ENCODE results near the gene PICALM.
"Not testable (repeated sequence)": the region's sequence is repeated elsewhere in the genome, so short reads cannot be mapped to it uniquely, and the experiment has no call there.

The PICALM gene

DNA sequence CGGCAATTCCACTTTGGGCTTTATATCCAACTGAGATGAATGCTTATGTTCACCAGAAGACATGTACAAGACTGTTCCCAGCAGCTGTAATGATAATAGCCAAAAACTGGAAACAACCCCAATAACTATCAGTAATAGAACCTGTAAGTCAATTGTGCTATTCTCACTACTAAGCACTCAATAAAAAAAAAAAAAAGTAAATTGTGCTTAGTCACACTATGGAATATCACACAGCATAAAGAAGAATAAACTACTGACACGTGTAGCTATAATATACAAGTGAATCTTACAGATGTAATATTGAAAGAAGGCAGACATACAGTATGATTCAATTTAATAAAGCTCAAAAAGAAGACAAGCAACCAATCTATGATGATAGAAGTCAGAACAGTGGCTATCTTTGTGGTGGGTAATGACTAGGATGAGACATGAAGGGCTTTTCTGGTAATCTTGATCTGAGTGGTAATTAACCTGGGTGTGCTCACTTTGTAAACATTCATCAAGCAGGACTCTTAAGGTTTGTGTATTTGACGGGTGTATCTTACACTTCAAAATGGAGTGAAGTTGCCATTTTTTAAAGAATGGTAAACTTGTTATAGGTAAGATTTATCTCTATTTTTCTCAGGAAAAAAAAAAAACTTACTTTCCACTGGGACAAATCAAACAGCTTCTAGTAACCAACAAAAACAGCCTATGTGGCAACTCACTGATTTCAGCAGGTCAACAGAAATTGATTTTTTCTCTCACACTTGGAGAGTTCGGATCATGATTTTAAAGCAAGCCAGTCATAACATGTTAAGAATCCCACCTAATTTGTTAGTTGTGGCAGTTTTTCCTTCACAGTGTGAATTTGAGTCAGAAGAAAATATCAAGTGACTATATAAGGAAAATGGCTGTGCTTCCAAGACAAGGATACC, 129.5 kb downstream of the PICALM start:
- ChIA-PET CTCF (interaction anchor here (2.3 kb wide), 1 partner anchor 25 kb away, joined by 6 read pairs; no protein-coding TSS in a partner anchor), POLR2A (no interaction called here)
- TF ChIP-seq, protein P1, sequence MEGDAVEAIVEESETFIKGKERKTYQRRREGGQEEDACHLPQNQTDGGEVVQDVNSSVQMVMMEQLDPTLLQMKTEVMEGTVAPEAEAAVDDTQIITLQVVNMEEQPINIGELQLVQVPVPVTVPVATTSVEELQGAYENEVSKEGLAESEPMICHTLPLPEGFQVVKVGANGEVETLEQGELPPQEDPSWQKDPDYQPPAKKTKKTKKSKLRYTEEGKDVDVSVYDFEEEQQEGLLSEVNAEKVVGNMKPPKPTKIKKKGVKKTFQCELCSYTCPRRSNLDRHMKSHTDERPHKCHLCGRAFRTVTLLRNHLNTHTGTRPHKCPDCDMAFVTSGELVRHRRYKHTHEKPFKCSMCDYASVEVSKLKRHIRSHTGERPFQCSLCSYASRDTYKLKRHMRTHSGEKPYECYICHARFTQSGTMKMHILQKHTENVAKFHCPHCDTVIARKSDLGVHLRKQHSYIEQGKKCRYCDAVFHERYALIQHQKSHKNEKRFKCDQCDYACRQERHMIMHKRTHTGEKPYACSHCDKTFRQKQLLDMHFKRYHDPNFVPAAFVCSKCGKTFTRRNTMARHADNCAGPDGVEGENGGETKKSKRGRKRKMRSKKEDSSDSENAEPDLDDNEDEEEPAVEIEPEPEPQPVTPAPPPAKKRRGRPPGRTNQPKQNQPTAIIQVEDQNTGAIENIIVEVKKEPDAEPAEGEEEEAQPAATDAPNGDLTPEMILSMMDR (IDR thresholded peaks at IDR 0.05; ENCODE audit: control extremely low read depth, extremely low read depth, low read depth, missing control alignments): no peak
- DNase-seq (ENCODE audit: extremely low spot score): no peak

DNA sequence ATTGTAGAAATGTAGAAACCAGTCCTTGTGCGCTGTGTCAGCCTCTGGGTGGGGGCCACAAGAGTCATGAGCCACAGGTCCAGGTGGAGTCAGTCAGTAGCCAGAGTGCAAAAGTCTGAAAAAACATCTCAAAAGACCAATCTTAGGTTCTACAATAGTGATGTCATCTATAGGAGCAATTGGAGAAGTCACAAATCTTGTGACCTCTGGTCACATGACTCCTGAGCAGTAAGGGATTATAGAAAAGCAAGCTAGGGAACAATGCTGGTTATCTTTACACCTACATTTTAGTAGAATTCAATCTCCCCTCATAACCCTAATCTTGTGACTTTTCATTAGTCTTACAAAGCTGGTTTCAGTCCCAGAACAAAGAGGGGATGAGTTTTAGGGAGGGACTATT, 131.0 kb downstream of the PICALM start:
- ChIA-PET POLR2A (no interaction called here), CTCF (interaction anchor here (2.3 kb wide), 1 partner anchor 26 kb away, joined by 6 read pairs; no protein-coding TSS in a partner anchor)
- TF ChIP-seq, protein P1 (IDR thresholded peaks at IDR 0.05; ENCODE audit: control extremely low read depth, extremely low read depth, low read depth, missing control alignments): no peak
- no peak for DNase-seq (ENCODE audit: extremely low spot score)

DNA sequence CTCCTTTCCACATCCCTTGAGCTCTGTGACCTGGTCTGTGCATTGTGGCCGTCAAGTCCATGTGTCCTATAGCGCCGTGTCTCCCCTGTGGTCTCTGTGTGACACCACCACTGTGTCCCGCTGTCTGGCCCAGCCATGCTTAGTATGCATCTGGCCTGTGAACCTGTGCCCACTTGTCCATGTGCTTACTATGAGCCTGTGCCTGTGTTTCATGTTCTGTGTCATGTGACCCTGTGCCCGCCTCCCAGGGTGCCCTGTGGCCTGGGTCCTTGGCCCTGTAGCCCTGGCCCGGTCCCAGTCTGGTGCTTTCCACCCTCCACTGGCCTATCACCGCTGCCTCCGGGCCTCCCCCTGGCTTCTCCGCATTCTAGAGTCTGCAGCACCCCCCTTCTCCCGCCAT, 133.1 kb downstream of the PICALM start:
- CTCF ChIA-PET: no interaction called here
- TF ChIP-seq, protein P1 (IDR thresholded peaks at IDR 0.05; ENCODE audit: control extremely low read depth, extremely low read depth, low read depth, missing control alignments): no peak
- POLR2A ChIA-PET: no interaction called here
- DNase-seq (ENCODE audit: extremely low spot score): no peak

DNA sequence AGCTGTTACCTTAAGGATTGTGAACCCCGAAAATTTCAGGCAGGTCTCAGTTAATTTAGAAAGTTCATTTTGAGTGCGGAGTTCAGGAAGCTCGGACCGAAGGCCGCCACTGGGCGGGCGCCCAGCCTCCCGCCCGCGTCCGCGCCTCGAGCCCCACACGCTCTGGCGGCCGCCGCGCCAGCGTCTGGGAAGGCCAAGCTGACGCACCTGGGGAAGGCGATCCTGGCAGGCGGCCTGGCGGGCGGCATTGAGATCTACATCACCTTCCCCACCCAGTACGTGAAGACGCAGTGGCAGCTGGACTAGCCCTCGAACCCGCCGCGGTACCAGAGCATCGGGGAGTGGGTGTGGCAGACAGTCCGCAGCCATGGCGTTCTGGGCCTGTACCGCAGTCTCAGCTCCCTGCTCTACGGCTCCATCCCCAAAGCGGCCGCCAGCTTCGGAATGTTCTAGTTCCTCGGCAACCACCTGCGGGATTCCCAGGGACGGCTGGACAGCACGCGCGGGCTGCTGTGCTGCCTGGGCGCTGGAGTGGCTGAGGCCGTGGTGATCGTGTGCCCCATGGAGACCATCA, 134.2 kb downstream of the PICALM start:
- ChIA-PET POLR2A (no interaction called here), CTCF (no interaction called here)
- TF ChIP-seq, protein P1 (IDR thresholded peaks at IDR 0.05; ENCODE audit: control extremely low read depth, extremely low read depth, low read depth, missing control alignments): no peak
- no peak for DNase-seq (ENCODE audit: extremely low spot score)

DNA sequence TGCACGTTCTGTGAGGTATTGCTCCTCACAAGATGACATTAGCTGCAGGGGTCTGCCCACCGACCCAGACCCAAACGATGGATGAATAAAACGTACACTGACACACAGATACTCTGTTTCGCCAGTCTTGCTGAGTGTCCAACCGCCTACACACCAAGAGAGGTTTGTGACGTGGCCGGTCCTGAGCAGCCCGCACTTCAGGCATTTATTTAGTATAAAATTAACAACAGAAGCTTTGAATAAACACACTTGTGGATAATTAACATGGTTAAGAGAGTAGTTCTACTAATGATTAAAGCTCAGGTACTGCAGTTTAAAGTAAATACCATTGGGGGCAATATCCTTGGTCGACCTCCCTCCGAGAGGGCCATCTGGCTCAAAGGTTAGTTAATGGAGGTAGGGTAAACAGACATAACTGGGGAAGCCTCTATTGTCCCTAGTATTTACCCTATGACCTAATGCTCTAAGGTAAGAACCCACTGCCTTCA, 138.0 kb downstream of the PICALM start:
- ChIA-PET CTCF (no interaction called here), POLR2A (no interaction called here)
- TF ChIP-seq, protein P1 (IDR thresholded peaks at IDR 0.05; ENCODE audit: control extremely low read depth, extremely low read depth, low read depth, missing control alignments): no peak
- DNase-seq (ENCODE audit: extremely low spot score): no peak

DNA sequence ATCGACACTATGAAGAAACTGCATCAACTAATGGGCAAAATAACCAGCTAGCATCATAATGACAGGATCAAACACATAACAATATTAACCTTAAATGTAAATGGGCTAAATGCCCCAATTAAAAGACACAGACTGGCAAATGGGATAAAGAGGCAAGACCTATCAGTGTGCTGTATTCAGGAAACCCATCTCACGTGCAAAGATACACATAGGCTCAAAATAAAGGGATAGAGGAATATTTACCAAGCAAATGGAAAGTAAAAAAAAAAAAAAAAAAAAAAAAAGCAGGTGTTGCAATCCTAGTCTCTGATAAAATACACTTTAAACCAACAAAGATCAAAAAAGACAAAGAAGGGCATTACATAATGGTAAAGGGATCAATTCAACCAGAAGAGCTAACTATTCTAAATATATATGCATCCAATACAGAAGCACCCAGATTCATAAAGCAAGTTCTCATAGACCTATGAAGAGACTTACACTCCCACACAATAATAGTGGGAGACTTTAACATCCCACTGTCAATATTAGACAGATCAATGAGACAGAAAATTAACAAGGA, 142.2 kb downstream of the PICALM start:
- DNase-seq (ENCODE audit: extremely low spot score); POLR2A ChIA-PET: not testable (repeated sequence)
- CTCF ChIA-PET: interaction anchor here (0.9 kb wide), 1 partner anchor 19 kb away, joined by 4 read pairs; no protein-coding TSS in a partner anchor
